K562 (cell line): ENCODE data around the gene CNOT4. TPM values are rescaled to one million over a fixed set of nuclear protein-coding genes. Genes with fewer than 3 reads are reported as not detected.

Experiments
- CCNT2 ChIP-seq: IDR thresholded peaks from 2 replicates; pipeline ENCODE4 v1.6.1; 2011; ENCODE audit warnings: borderline replicate concordance, low read depth, mild to moderate bottlenecking, moderate library complexity, mixed read lengths, low read length; ENCODE audit not compliant: insufficient read length; ENCODE audit errors: extremely low read depth
- SMARCC2 ChIP-seq: fragments of 450-650 bp; IDR thresholded peaks from 2 replicates; pipeline ENCODE4 v1.6.1; 2017; ENCODE audit warnings: antibody characterized with exemption, moderate library complexity, mild to moderate bottlenecking, low read depth
- polyA plus RNA-seq, 8 experiments: library from polyadenylated mRNA; depleted of rRNA in 4 of 8; stranded (reverse) in 5 of 8; unstranded in 3 of 8; fragments of >200 nt; fragmentation: Nextera tagmentation in 2 of 8; fragmentation: Illumina TruSeq in 1 of 8; extraction: Ambion mirVana in 2 of 8; extraction: Trizol in 1 of 8; gene quantifications; 2 replicates each; pipeline versions ENCODE4 v1.2.1 to v1.2.3, GENCODE V29; 2011 to 2014; ENCODE audit warnings: inconsistent platforms in 1 of 8, missing spikeins in 1 of 8
- total RNA-seq, 7 experiments: library from RNA; depleted of rRNA in 6 of 7; stranded (reverse); fragments of >200 nt in 6 of 7; fragmentation: Illumina TruSeq in 2 of 7; extraction: Trizol in 2 of 7; gene quantifications; 2 replicates each; pipeline versions ENCODE4 v1.2.1 to v1.2.3, GENCODE V29; 2011 to 2021; ENCODE audit warnings: low replicate concordance in 1 of 7
- TF ChIP-seq, protein P1 (sequence below): fragments of 200-600 bp; sonication (generic); IDR thresholded peaks from one replicate; pipeline ENCODE4 v1.6.1; 2012; ENCODE audit warnings: mild to moderate bottlenecking, low read depth, low read length, inconsistent platforms
- TF ChIP-seq, protein P2 (sequence below): fragments of 450-650 bp; formaldehyde crosslinking; IDR thresholded peaks from 2 replicates; pipeline ENCODE4 v1.4.0; 2020; ENCODE audit warnings: mild to moderate bottlenecking, moderate library complexity

CNOT4 gene
- total and polyA plus RNA-seq, 9 of the 15 experiments (the other 6 are each of a cell fraction or from before 2014, with no cell fraction given) = 8.6 to 24.1 (median 15.4) TPM

DNA sequence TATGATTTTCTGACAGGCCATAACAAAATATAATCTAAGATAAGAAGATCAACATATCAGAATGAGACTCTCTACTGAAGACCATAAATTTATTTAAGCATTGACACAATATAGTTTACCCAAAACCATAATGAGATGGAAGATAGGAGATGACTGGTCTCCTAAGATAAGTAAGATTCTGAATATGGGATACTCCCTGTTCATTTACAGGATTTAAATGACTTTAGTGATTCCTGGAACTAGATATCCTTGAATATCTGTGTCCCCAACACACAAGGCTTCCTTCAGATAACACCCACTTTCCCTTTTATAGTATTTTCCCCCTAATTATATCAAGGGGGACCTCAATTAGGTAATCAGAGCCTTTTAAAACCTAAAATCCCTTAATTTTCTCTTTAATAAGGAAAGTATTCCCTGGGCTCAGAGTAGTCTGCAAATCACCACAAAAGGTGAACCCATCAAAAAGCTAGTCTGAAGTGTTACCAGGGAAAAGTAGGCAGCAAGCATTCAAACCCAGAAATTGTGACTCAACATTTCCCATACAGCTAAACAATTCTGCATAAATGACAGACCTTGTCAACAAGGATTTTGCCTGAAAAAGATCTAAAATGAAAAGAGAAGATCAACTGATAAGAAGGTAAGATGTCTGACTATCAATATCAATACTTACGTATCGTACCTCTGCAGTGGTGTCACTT lies 99.9 kb downstream of the CNOT4 start (continued):
- TF ChIP-seq, protein P1, sequence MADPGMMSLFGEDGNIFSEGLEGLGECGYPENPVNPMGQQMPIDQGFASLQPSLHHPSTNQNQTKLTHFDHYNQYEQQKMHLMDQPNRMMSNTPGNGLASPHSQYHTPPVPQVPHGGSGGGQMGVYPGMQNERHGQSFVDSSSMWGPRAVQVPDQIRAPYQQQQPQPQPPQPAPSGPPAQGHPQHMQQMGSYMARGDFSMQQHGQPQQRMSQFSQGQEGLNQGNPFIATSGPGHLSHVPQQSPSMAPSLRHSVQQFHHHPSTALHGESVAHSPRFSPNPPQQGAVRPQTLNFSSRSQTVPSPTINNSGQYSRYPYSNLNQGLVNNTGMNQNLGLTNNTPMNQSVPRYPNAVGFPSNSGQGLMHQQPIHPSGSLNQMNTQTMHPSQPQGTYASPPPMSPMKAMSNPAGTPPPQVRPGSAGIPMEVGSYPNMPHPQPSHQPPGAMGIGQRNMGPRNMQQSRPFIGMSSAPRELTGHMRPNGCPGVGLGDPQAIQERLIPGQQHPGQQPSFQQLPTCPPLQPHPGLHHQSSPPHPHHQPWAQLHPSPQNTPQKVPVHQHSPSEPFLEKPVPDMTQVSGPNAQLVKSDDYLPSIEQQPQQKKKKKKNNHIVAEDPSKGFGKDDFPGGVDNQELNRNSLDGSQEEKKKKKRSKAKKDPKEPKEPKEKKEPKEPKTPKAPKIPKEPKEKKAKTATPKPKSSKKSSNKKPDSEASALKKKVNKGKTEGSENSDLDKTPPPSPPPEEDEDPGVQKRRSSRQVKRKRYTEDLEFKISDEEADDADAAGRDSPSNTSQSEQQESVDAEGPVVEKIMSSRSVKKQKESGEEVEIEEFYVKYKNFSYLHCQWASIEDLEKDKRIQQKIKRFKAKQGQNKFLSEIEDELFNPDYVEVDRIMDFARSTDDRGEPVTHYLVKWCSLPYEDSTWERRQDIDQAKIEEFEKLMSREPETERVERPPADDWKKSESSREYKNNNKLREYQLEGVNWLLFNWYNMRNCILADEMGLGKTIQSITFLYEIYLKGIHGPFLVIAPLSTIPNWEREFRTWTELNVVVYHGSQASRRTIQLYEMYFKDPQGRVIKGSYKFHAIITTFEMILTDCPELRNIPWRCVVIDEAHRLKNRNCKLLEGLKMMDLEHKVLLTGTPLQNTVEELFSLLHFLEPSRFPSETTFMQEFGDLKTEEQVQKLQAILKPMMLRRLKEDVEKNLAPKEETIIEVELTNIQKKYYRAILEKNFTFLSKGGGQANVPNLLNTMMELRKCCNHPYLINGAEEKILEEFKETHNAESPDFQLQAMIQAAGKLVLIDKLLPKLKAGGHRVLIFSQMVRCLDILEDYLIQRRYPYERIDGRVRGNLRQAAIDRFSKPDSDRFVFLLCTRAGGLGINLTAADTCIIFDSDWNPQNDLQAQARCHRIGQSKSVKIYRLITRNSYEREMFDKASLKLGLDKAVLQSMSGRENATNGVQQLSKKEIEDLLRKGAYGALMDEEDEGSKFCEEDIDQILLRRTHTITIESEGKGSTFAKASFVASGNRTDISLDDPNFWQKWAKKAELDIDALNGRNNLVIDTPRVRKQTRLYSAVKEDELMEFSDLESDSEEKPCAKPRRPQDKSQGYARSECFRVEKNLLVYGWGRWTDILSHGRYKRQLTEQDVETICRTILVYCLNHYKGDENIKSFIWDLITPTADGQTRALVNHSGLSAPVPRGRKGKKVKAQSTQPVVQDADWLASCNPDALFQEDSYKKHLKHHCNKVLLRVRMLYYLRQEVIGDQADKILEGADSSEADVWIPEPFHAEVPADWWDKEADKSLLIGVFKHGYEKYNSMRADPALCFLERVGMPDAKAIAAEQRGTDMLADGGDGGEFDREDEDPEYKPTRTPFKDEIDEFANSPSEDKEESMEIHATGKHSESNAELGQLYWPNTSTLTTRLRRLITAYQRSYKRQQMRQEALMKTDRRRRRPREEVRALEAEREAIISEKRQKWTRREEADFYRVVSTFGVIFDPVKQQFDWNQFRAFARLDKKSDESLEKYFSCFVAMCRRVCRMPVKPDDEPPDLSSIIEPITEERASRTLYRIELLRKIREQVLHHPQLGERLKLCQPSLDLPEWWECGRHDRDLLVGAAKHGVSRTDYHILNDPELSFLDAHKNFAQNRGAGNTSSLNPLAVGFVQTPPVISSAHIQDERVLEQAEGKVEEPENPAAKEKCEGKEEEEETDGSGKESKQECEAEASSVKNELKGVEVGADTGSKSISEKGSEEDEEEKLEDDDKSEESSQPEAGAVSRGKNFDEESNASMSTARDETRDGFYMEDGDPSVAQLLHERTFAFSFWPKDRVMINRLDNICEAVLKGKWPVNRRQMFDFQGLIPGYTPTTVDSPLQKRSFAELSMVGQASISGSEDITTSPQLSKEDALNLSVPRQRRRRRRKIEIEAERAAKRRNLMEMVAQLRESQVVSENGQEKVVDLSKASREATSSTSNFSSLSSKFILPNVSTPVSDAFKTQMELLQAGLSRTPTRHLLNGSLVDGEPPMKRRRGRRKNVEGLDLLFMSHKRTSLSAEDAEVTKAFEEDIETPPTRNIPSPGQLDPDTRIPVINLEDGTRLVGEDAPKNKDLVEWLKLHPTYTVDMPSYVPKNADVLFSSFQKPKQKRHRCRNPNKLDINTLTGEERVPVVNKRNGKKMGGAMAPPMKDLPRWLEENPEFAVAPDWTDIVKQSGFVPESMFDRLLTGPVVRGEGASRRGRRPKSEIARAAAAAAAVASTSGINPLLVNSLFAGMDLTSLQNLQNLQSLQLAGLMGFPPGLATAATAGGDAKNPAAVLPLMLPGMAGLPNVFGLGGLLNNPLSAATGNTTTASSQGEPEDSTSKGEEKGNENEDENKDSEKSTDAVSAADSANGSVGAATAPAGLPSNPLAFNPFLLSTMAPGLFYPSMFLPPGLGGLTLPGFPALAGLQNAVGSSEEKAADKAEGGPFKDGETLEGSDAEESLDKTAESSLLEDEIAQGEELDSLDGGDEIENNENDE = no peak
- TF ChIP-seq SMARCC2 (peak; percentile 72; the same call in 1 of the 2 replicates), CCNT2 (peak; percentile 61)
- TF ChIP-seq, protein P2, sequence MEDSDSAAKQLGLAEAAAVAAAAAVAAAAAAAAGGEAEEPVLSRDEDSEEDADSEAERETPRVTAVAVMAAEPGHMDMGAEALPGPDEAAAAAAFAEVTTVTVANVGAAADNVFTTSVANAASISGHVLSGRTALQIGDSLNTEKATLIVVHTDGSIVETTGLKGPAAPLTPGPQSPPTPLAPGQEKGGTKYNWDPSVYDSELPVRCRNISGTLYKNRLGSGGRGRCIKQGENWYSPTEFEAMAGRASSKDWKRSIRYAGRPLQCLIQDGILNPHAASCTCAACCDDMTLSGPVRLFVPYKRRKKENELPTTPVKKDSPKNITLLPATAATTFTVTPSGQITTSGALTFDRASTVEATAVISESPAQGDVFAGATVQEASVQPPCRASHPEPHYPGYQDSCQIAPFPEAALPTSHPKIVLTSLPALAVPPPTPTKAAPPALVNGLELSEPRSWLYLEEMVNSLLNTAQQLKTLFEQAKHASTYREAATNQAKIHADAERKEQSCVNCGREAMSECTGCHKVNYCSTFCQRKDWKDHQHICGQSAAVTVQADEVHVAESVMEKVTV (CRISPR knock-in tag) = 0 out of 2 replicates have a peak, but pooled peaks have one; percentile 5
- TF ChIP-seq, all 486 proteins: peak for 69
